Measurements from ENCODE around the gene SUN5.
"Not testable (repeated sequence)": the region's sequence is repeated elsewhere in the genome, so short reads cannot be mapped to it uniquely, and the experiment has no call there.

The SUN5 gene

DNA sequence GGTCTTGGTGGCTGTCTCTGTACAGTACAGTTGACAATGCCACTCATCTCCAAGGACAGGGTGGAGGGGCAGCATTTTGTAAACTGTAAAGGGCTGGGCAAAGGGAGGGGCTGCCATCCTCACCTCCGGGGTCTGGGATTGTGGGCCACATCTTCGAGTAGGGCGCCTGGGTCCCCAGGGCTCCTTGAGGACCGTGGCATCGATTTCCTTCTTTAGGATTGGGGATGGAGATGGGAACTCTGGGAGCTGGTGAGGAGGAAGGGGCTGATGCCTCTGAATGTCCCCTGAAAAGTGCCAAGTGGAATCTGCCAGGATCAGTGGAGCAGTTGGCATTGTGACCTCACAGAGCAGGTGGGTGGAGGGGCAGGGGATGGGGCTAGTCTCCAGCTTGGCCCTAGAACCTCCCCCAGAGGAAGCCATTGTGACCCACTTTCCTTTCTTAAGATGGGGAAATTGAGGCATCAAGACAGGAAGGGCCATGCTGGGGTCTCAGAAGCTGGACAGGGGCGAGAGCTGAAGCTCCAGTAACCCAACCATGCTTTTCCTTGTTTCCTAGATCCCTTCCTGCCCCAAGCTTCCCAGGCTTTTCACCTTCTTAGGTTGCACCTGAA, at the start of gene SUN5:
SUN5 (minus strand) TSS at position 293 of the 611 bp plus-strand sequence; CDS start at position 200, 93 bp downstream.
- no peak for DNase-seq (ENCODE audit: low spot score)

- DNase-seq (ENCODE audit: low spot score) = no peak
Measured at GRCh38 chr20:33053291-33054106, 49.3 kb upstream of the SUN5 start, which contains the start of gene BPIFB3. BPIFB3 (plus strand) TSS chr20:33053903; CDS start chr20:33055436, 1,533 bp downstream.

- no peak for DNase-seq (ENCODE audit: low spot score)
Measured at GRCh38 chr20:33051333-33051732, 47.1 kb upstream of the SUN5 start.

DNA sequence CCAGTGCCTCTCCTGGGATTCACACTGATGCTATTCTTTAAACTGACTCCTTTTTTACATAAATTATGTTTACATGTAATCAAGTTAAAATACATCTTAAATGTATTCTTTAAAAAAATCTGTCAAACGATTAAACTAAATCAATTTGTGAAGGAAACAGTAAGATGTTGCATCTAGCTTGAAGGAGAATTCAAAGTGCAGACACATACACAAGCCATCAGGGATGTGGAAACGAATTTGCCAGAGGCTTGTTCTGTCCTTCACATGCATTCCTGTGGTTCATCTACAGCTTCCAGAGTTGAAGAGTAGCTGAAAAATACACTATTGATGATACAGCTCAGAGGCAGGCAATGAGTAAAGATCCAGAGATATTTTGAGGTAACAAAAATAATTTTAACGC, 42.2 kb upstream of the SUN5 start:
- no peak for DNase-seq (ENCODE audit: low spot score)

GRCh38 chr20:33045129-33045721, 41.0 kb upstream of the SUN5 start:
- not testable (repeated sequence) for DNase-seq (ENCODE audit: low spot score)

GRCh38 chr20:33043731-33044181, 39.5 kb upstream of the SUN5 start:
- no peak for DNase-seq (ENCODE audit: low spot score)

- no peak for DNase-seq (ENCODE audit: low spot score)
Measured at GRCh38 chr20:33042983-33043730, 38.9 kb upstream of the SUN5 start.

- no peak for DNase-seq (ENCODE audit: low spot score)
Measured at GRCh38 chr20:33042430-33042829, 38.2 kb upstream of the SUN5 start.

GRCh38 chr20:33038243-33038642, 34.0 kb upstream of the SUN5 start:
- DNase-seq (ENCODE audit: low spot score) = no peak

- DNase-seq (ENCODE audit: low spot score) = no peak
Measured at GRCh38 chr20:33037456-33037855, 33.2 kb upstream of the SUN5 start.

DNA sequence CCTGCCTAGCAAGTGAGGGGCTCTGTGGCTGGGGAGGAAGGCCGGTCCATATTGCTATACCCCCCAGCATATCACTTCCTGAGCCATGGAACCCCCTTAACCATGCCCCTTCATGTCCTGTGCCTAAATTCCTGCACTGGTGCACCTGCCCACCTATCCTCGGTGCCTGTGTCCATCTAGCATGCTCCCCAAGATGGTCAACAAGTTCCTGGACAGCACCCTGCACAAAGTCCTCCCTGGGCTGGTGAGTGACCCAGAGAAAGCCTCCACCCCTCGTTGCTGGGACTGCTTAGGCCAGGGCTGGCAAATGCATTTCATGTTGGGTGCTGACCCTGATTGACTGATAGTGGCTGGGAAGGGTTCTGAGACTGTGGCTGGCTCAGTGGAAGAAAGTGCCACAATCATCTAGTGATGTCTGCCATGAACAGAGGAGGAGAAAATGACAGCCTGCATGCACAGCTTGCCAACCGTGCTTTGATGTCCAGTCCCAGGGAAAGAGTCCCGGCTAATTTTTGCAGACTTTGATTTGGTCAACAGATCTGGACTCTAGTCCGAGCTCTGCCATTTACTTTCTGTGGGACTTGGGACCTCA, 30.8 kb upstream of the SUN5 start:
- DNase-seq (ENCODE audit: low spot score) = no peak

DNA sequence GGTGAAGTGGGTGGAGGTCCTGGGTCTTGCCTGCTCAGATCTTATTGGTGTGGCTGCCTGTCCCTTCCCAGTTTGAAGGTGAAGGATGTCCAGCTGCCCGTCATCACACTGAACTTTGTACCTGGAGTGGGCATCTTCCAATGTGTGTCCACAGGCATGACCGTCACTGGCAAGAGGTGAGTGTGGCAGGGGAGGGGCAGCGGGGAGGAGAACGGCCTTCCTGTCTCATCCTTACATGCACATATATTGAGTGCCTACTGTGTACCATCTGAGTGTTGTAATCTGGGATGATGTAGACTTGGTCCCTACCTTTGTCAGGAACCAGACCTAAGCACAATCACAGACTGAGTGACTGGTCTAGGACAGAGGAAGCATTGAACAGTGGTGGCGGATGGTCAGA, 29.9 kb upstream of the SUN5 start:
- DNase-seq (ENCODE audit: low spot score) = no peak

DNA sequence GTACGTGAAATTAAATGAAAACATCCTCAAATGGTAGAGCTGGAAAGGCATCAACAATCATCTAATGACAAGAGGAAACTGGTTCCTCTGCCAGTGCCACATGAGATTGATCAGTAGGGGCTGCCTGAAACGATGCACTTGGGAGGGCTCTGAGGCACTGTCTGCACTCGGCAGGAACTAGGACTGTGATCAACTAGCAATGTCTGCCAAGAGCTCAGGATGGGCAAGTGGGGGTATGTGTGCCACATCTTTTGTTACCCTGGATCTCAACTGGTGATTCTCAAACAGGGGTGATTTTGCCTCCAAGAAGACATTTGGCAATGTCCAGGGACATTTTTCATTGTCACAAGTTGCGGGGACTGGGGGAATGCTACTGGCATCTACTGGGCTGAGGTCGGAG, 29.1 kb upstream of the SUN5 start:
- no peak for DNase-seq (ENCODE audit: low spot score)

DNA sequence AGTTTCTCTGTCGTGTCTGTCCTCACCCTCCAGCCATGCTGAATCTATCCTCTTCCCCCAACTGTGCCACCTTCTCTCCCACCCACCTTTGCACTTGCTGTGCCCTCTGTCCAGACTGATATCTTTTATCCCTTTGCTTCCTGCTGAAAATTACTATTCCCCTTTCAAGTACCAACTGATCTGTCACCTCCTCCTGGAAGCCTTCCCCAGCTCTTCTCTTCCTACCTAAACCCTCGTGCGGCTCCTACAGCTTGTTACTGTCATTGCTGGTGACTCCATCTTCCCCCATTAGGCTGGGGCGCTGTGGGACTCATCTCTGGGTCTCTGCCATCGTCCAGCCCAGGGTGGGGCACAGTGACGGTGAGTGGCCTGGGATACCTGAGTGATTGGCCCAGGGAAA, 28.3 kb upstream of the SUN5 start:
- no peak for DNase-seq (ENCODE audit: low spot score)

DNA sequence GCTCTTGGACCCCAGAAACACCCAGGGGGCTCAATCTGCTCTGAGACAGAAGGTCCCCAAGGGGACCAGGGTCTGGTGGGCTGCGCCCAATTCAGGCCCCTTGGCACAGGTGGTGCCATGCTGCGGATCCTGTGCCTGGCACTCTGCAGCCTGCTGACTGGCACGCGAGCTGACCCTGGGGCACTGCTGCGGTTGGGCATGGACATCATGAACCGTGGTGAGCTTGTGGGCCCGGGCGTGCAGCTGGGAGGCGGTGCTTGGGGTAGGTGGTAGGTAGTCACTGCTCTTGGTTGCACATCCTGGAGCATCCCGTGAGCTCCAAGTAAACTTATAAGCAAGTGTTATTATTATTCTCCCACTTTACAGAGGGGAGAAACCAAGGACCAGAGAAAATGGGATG, 27.3 kb upstream of the SUN5 start, which contains the start of gene BPIFB6:
BPIFB6 (plus strand) TSS at position 118 of the 400 bp plus-strand sequence; CDS start at position 118, 0 bp downstream.
- no peak for DNase-seq (ENCODE audit: low spot score)

DNA sequence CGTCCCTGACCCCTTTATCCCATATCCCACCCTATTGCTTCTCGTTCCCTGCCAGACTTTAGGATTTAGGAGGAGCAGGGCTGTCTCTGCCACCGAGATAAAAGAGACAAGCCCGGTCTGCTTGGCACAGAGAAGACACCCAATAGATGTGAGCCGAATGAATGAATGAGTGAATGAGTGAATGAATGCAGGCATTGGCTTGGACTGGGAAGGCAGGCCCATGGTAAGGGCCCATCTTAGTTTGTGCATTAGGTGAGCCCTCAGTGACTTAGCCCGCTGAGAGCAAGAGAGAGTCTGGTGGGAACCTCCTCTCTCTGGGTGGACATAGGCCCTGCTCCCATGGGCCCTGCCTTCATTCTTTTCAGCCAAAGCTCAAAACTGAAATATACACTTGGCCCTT, 26.3 kb upstream of the SUN5 start:
- no peak for DNase-seq (ENCODE audit: low spot score)

GRCh38 chr20:33030076-33030475, 25.8 kb upstream of the SUN5 start:
- no peak for DNase-seq (ENCODE audit: low spot score)

DNA sequence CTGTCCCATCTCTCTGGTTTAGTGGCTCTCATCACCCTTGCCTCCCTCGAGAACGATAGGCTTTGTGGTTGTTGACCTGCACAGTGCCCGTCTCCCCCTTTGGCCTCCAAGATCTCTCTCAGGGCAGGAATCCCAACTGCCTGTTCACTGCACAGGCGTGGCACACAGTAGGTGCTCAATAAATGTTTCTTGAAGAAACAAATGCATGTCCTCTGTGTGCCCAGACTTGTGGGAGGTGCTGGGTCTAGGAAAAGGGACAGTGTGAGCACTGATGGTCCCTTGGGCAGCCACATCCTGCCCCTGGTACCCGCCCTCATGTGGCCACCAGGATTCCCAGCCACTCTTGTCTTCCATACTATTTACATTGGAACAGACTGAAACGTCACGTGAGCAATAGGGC, 24.6 kb upstream of the SUN5 start:
- DNase-seq (ENCODE audit: low spot score) = no peak

- no peak for DNase-seq (ENCODE audit: low spot score)
Measured at GRCh38 chr20:33027769-33028751, 23.8 kb upstream of the SUN5 start.
